Stimulated activated CD4-positive, alpha-beta T cell treated with anti-CD3 and anti-CD28 coated beads, Interleukin-1b, Interleukin-23, amount 100 ng/mL, for 1 hour (primary cell): ENCODE data around the gene SERAC1.
"Not testable (repeated sequence)": the region's sequence is repeated elsewhere in the genome, so short reads cannot be mapped to it uniquely, and the experiment has no call there.

Experiments used
- DNase-seq, 2 donors: peaks; one replicate each; pipeline ENCODE4 v3.0.0-alpha.2; 2020; ENCODE audit warnings: low read depth in 2 of 2

Gene SERAC1

GRCh38 chr6:158174514-158174913, 6.5 kb upstream of the SERAC1 start:
- DNase-seq = no peak

DNA sequence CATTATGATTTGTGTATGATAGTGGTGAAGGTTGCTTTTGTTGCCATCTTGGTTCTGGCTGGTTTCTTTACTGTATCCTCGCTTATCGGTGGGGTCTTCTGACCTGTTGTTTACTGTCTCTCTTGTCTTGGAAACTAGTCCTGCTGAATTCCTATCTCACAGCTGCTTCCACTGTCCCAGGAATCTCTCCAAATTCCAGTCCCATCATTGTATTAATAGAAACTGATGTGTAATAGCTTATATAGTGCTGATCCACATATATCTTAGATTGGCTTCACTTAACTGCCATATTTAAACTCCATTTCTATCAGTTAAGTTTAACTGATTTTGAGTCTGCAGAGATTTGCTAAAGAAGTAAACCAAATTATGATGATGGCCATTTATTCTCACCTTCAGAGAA, 6.0 kb upstream of the SERAC1 start:
- no peak for DNase-seq

DNA sequence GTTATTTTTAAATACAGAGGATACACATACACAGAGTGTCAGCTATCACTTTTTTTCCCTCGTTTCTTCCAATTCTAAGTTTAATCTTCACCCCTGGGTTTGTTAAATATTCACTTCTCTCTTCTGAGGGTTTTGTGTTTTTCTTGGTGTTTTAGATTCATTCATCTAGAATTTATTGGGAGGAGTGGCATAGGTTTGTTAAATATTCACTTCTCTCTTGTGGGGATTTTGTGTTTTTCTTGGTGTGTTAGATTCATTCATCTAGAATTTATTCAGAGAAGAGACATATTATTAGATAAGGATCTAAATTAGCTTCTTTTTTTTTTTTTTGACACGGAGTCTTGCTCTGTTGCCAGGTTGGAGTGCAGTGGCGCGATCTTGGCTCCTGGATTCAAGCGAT, 3.9 kb upstream of the SERAC1 start:
- no peak for DNase-seq

- no peak for DNase-seq
These were observed 2.6 kb upstream of the SERAC1 start for GRCh38 chr6:158170656-158171081.

DNA sequence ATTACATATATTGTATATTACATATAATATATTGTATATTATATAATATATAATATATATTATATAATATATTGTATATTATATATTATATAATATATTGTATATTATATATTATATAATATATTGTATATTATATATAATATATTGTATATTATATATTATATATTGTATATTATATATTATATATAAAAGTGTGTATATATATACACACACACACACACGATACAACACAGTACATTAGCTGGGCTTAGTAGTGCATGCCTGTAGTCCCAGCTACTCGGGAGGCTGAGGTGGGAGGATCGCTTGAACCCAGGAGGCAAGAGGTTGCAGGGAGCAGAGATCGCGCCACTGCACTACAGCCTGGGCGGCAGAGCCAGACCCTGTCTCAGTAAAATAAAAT, 1.6 kb upstream of the SERAC1 start:
- not testable (repeated sequence) for DNase-seq

- DNase-seq = no peak
These were observed 2.1 kb downstream of the SERAC1 start for GRCh38 chr6:158165919-158166416.

DNA sequence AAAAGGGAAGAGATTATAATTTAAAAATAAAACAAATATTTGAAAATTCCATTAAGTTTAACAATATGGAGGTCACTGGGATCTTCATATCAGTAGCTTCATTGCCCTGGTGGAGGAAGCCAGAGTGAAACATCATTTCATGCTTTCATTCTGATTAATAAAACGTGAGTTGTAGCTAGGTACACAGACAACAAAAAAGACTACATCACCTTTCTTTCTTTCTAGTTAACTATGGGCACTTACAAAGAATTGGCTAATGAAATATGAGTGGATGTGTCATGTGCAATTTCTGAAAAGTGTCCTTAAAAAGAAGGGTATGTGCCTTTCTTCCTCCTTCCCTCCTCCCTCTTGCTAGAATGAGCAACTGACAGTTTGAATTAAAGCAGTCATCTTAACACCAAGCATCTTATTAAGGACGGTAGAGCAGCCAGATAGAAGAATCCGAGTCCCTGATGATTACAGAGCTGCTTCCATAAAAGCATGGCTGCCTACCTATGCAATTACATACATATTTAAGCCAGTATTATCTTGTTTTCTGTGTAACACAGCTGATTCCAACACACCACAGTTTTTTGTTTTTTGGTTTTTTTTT, 3.4 kb downstream of the SERAC1 start:
- DNase-seq = no peak

DNA sequence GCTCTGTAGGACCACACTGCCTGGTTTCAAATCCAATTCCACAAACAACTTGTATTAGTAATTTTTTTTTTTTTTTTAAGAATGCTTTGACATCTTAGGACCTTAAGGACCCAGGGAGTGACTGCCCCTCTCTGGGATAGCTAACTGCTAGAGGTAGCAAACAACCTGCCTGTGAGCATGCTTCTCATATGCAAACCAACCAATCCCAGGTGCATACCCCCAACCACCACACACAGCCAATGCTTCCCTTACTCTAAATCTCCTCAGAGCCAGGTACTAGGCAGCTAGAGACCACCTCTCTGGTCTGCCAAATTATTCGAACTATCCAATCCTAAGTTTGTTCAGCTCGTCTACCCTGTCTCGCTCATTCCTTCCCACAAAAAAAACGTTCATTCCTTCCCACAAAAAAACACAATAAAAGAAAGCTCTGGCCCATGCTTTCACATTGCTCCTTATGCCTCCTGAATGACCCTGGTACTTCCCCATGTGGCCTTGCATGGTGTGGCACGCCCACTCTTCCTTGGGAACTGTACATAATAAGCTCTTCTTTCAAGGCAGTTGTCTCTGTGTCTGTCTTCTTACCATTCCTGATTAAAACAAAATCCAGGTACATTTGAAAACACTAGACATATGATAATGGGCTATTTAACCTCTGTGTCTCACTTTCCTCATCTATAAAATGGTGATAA, 6.4 kb downstream of the SERAC1 start:
- DNase-seq = no peak

DNA sequence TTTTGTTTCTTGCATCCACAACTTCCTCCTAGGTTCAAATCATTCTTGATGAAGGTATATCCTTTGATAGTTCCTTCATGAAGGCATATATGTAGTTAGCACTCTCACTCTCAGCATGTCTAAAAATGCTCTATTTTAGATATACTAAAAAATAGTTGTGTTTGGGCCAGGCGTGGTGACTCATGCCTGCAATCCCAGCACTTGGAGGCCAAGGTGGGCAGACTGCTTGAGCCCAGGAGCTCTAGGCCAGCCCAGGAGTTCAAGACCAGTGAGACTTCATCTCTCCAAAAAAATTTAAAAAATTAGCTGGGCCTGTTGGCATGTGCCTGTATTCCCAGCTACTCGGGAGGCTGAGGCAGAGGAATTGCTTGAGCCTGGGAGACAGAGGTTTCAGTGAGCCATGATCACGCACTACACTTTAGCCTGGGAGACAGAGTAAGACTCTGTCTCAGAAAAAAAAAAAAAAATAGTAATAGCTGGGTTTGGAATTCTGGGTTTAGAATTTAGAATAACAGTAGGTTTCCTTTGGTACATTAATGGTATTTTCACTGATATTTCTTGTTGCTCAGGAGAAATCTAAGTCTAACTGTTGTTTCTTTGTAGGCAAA, 7.0 kb downstream of the SERAC1 start:
- DNase-seq = no peak

GRCh38 chr6:158158748-158159147, 9.3 kb downstream of the SERAC1 start:
- DNase-seq = no peak

- no peak for DNase-seq
These were observed 9.9 kb downstream of the SERAC1 start for GRCh38 chr6:158158123-158158522.

DNA sequence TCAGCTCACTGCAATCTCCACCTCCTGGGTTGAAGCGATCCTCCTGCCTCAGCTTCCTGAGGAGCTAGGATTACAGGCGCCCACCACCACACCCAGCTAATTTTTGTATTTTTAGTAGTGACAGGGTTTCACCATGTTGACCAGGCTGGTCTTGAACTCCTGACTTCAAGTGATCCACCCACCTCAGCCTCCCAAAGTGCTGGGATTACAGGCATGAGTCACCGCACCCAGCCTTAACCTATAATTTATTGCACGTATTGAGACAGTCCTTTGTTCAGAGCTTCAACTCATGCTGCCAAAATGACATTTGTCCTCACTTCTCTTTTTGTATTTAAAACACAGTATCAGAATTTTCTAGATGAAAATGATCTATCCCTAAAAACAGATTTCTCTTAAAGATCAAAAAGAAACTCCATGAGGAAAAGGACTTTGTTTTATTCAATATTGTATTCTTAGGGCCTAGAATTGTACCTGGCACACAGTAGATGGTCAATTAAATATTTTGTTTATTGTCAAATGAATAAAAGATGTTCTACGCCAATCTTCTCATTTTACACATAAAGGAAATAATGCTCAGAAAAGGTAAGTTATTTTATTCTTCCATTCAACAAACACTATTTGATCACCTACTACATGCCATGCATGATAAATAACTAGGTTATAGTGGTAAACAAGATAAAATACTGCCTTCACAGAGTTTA, 10.8 kb downstream of the SERAC1 start:
- DNase-seq = no peak

- no peak for DNase-seq
These were observed 13.2 kb downstream of the SERAC1 start for GRCh38 chr6:158154816-158155215.

- no peak for DNase-seq
These were observed 14.5 kb downstream of the SERAC1 start for GRCh38 chr6:158153576-158153975.

- no peak for DNase-seq
These were observed 15.4 kb downstream of the SERAC1 start for GRCh38 chr6:158152659-158153058.

GRCh38 chr6:158152025-158152424, 16.0 kb downstream of the SERAC1 start:
- DNase-seq = not testable (repeated sequence)

DNA sequence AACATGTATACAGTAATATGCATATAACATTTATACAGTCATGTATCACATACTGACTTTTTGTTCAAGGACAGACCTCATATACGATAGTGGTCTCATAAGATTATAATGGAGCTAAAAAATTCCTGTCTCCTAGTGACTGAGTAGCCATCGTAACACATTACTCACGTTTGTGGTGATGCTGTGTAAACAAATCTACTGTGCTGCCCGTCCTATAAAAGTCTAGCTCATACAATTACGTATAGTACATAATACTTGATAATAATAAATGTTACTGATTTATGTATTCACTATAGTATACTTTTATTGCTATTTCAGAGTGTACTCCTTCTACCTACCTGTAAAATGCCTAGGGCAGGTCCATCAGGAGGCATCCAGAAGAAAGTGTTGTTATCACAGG, 17.4 kb downstream of the SERAC1 start:
- DNase-seq = no peak

DNA sequence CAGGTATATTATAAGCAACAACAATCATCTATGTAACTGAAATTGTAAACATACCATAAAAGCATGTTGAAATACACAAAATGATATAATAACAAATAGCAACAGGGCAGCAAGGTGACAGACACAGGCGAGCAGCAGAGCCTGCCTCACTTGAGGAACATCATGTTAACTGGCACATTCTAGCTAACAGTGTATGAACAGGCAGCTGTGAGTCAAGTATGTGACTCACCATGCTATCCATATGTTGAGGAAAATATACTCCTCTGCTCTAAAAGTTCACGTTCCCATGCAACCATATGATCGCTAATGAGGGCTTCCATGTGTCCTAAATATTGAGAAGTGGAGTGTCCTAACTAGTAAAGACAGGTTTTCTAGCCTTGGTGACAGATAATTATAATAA, 18.4 kb downstream of the SERAC1 start:
- no peak for DNase-seq

GRCh38 chr6:158143700-158144099, 24.4 kb downstream of the SERAC1 start:
- DNase-seq = no peak

DNA sequence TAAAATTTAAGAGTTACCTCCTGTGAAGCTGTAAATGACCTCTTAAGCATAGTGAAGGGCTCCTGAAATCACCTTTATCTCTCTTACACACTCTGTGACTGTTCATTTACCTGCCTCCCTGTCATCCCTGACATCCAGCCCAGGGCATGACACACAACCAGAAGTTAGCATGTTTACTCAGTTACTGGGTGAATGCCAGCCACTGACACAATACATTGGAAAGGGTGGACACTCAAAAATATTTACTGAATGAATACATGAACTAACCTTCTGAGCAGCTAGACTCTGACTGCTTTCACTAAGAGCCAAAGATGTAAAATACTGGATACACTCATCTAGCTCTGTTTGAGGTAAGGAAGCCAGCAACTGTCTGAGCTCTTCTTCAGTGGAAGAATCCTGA, 25.3 kb downstream of the SERAC1 start:
- no peak for DNase-seq

- no peak for DNase-seq
These were observed 36.1 kb downstream of the SERAC1 start for GRCh38 chr6:158131926-158132325.

DNA sequence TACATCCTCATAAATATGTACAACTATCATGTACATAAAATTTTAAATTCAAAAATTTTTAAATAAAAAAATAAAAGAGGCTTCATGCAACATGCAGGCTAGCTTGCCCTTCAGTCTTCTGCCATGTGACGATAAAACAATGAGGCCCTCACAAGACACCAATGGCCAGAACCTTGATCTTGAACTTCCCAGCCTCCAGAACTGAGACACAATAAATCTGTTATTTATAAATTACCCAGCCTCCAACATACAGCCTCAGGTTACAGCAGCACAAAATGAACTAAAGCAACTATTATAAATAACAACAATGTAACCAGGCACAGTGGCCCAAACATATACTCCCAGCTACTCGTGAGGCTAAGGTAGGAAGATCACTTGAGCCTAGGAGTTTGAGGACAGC, 42.8 kb downstream of the SERAC1 start:
- DNase-seq = no peak

GRCh38 chr6:158124288-158124687, 43.8 kb downstream of the SERAC1 start:
- no peak for DNase-seq
